Measurements from ENCODE around the gene ACBD5.

The ACBD5 gene

GRCh38 chr10:27207350-27207749 lies 33.2 kb downstream of the ACBD5 start:
- Histone ChIP-seq H3K27ac (no peak overlapping the region), H3K4me3 (no peak overlapping the region)
- no peak for TF ChIP-seq CTCF (IDR thresholded peaks at IDR 0.05)
- DNase-seq (ENCODE audit: low spot score): no peak

GRCh38 chr10:27203806-27204205 lies 36.8 kb downstream of the ACBD5 start:
- Histone ChIP-seq H3K27ac (no peak overlapping the region), H3K4me3 (no peak overlapping the region)
- no peak for DNase-seq (ENCODE audit: low spot score)
- TF ChIP-seq CTCF (IDR thresholded peaks at IDR 0.05): no peak

GRCh38 chr10:27197980-27198620 lies 42.5 kb downstream of the ACBD5 start:
- no peak for TF ChIP-seq CTCF (IDR thresholded peaks at IDR 0.05)
- H3K4me3 ChIP-seq: no peak overlapping the region
- no peak overlapping the region for H3K27ac ChIP-seq
- no peak for DNase-seq (ENCODE audit: low spot score)

GRCh38 chr10:27192284-27192683 lies 48.3 kb downstream of the ACBD5 start:
- TF ChIP-seq CTCF (IDR thresholded peaks at IDR 0.05): no peak

GRCh38 chr10:27190508-27190907 lies 50.1 kb downstream of the ACBD5 start:
- TF ChIP-seq CTCF (IDR thresholded peaks at IDR 0.05): no peak
- no peak for DNase-seq (ENCODE audit: low spot score)
- Histone ChIP-seq H3K4me3 (no peak overlapping the region), H3K27ac (no peak overlapping the region)

More at GRCh38 chr10:27192284-27192683, 48.3 kb downstream of the ACBD5 start:
- no peak for DNase-seq (ENCODE audit: low spot score)
- Histone ChIP-seq H3K27ac (no peak overlapping the region), H3K4me3 (no peak overlapping the region)

- TF ChIP-seq CTCF (IDR thresholded peaks at IDR 0.05): no peak
- Histone ChIP-seq H3K27ac (no peak overlapping the region), H3K4me3 (no peak overlapping the region)
- no peak for DNase-seq (ENCODE audit: low spot score)
Observed at GRCh38 chr10:27188897-27189296, 51.7 kb downstream of the ACBD5 start.

GRCh38 chr10:27188259-27188658 lies 52.3 kb downstream of the ACBD5 start:
- no peak for TF ChIP-seq CTCF (IDR thresholded peaks at IDR 0.05)
- Histone ChIP-seq H3K27ac (no peak overlapping the region), H3K4me3 (no peak overlapping the region)
- DNase-seq (ENCODE audit: low spot score): no peak

All from coronary artery (tissue), 2 donors.